ENCODE data around the gene EPHA3.

EPHA3 gene

GRCh38 chr3:89101921-89102320 lies 5.5 kb upstream of the EPHA3 start:
- Histone ChIP-seq H3K4me3 (ENCODE audit: low read depth in 1 of 2, low read length in 2 of 2) (no peak overlapping the region), H3K36me3 (ENCODE audit: insufficient read depth, low read length) (no peaks in the 10 kb centered on the region), H3K9me3 (ENCODE audit: low read length) (no peaks in the 10 kb centered on the region), H3K9ac (ENCODE audit: low read length) (no peak overlapping the region), H3K27me3 (ENCODE audit: control insufficient read depth in 1 of 2, insufficient read depth in 2 of 2, low read length in 2 of 2) (peaks cover 4 to 8% of the 10 kb centered on the region in 2 donors), H3K4me1 (ENCODE audit: insufficient read depth, low read length) (peaks cover 2% of the 10 kb centered on the region), H3K27ac (ENCODE audit: low read depth, low read length) (no peak overlapping the region)

DNA sequence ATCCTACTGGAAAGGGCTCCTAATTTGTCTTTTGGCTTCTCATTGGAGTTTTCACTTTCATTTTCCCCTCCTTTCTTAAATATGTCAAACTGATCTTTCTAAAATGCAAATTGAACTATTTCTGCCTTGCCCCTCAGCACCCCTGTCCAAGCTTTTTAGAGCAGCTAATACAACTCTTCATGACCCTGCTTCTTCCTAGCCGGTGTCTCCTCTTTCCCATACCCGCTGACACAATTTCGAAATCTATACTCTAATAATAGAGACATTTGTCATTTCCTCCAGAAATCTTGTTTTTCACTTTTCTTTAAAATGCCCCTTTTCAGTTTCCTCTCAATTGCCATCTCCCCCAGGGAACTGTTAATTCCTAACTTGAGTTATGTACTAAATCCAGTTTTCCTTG lies 2.9 kb upstream of the EPHA3 start:
- H3K4me3 ChIP-seq (ENCODE audit: low read depth in 1 of 2, low read length in 2 of 2): no peak overlapping the region
- no peaks in the 10 kb centered on the region for H3K36me3 ChIP-seq (ENCODE audit: insufficient read depth, low read length)
- H3K27me3 ChIP-seq (ENCODE audit: control insufficient read depth in 1 of 2, insufficient read depth in 2 of 2, low read length in 2 of 2): peaks cover 8 to 11% of the 10 kb centered on the region in 2 donors
- H3K27ac ChIP-seq (ENCODE audit: low read depth, low read length): no peak overlapping the region
- H3K9ac ChIP-seq (ENCODE audit: low read length): no peak overlapping the region
- no peaks in the 10 kb centered on the region for H3K9me3 ChIP-seq (ENCODE audit: low read length)
- peaks cover 4% of the 10 kb centered on the region for H3K4me1 ChIP-seq (ENCODE audit: insufficient read depth, low read length)

DNA sequence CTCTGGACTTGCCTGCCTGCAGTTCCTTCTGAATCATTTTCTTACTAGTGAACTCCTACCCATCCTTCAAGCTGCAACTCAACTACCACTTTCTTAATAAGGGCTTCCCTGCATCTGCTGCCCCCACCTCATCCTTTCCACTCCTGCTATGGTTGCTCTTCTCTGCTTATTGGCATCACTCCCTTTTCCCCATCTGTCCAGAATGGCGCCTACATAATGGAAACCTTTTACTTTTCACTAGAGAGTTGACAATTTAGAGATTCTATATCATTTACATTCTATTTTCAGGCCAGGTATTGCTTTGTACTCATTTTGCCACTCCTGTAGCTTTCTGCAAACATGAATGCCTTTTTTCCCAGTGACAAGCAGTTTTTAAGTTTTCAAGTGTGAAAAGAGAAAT lies 1.9 kb upstream of the EPHA3 start:
- Histone ChIP-seq H3K27me3 (ENCODE audit: control insufficient read depth in 1 of 2, insufficient read depth in 2 of 2, low read length in 2 of 2) (peaks cover 8 to 11% of the 10 kb centered on the region in 2 donors), H3K9me3 (ENCODE audit: low read length) (no peaks in the 10 kb centered on the region), H3K9ac (ENCODE audit: low read length) (no peak overlapping the region), H3K4me1 (ENCODE audit: insufficient read depth, low read length) (peaks cover 4% of the 10 kb centered on the region), H3K27ac (ENCODE audit: low read depth, low read length) (no peak overlapping the region), H3K4me3 (ENCODE audit: low read depth in 1 of 2, low read length in 2 of 2) (no peak overlapping the region), H3K36me3 (ENCODE audit: insufficient read depth, low read length) (no peaks in the 10 kb centered on the region)

DNA sequence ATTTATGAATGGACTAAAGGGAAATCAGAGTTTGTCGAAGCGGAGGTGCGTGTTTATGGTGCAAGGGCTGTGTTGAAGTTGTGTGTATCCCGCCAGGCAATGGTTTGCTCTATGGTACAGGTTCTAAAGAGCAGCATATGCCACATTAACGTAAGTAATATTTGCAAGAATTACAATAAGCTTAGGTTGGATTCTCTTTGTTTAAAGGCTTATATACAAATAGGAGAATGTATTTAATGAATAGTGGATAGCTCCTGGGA lies 800 bp downstream of the EPHA3 start:
- Histone ChIP-seq H3K4me1 (ENCODE audit: insufficient read depth, low read length) (peaks cover 4% of the 10 kb centered on the region), H3K9ac (ENCODE audit: low read length) (no peak overlapping the region), H3K4me3 (ENCODE audit: low read depth in 1 of 2, low read length in 2 of 2) (peak overlapping the region in 1 of 2 donors; percentile 49), H3K36me3 (ENCODE audit: insufficient read depth, low read length) (no peaks in the 10 kb centered on the region), H3K27me3 (ENCODE audit: control insufficient read depth in 1 of 2, insufficient read depth in 2 of 2, low read length in 2 of 2) (peaks cover 8 to 15% of the 10 kb centered on the region in 2 donors), H3K27ac (ENCODE audit: low read depth, low read length) (no peak overlapping the region), H3K9me3 (ENCODE audit: low read length) (no peaks in the 10 kb centered on the region)

DNA sequence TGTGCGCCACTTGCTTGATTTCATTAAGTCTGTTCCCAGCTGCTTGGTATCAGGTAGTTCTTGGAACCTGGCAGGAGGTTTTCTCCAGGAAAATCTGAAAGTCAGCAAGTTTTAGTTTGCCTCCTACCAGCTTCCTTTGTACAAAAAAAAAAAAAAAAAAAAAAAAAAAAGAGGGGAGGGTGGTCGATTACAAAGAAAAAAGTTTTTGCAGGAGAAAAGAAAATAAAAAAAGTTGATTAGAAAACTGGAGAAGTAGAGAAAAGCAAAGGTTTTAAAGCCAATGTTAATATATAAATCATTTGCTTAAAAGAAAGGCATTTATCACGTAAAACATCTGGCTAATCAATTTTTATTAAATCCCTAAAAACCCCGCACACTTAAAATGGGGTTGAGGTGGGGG lies 5.9 kb downstream of the EPHA3 start:
- Histone ChIP-seq H3K27me3 (ENCODE audit: control insufficient read depth in 1 of 2, insufficient read depth in 2 of 2, low read length in 2 of 2) (peaks cover 0 to 8% of the 10 kb centered on the region in 2 donors), H3K27ac (ENCODE audit: low read depth, low read length) (no peak overlapping the region), H3K4me3 (ENCODE audit: low read depth in 1 of 2, low read length in 2 of 2) (no peak overlapping the region), H3K9ac (ENCODE audit: low read length) (no peak overlapping the region), H3K9me3 (ENCODE audit: low read length) (no peaks in the 10 kb centered on the region), H3K36me3 (ENCODE audit: insufficient read depth, low read length) (no peaks in the 10 kb centered on the region), H3K4me1 (ENCODE audit: insufficient read depth, low read length) (no peaks in the 10 kb centered on the region)

DNA sequence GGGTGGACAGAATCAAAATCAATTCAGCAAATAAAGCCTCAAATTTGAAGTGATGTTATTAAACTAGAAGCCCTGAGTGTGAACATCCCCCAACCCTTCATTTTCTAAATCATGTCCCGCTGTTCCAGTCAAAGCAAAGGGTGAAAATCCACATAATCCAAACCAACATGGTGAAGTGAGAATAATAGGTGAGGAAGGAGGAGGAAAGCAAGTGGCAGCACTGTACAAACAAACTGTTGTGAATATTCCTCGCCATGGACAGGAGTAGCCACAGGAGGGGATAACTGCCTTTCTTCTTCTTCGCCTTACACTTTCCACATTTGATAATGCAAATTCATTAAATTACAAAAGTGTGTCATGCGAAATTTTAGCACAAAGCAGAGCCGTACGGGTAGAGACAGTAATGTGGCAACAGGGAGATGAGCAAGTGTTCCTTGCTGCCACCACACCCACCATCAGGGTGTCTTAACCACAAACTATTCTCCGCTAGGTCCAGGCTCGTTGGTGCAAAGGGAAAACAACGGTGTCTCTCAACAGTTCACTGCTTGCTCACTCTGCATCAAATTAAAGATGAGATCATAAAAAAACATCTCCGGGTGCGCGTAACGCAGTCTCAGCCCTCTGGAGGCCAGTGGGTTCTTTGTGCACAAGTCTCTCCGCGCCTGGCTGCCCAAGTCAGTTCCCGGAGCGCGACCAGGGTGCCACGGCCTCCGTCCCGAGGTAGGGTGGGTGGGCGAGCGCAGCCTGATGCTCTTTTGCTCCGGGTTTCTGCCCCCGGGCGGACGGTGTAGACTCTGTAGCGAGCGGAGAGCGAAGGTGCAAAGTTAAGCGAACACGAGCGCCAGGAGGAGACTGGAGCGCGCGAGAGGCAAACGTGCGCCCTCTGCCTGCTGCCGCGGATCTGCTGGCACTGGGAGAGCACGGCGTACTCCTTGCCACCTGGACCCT lies 6.7 kb downstream of the EPHA3 start:
- H3K4me1 ChIP-seq (ENCODE audit: insufficient read depth, low read length): no peaks in the 10 kb centered on the region
- H3K27me3 ChIP-seq (ENCODE audit: control insufficient read depth in 1 of 2, insufficient read depth in 2 of 2, low read length in 2 of 2): peaks cover 0 to 8% of the 10 kb centered on the region in 2 donors
- H3K9ac ChIP-seq (ENCODE audit: low read length): no peak overlapping the region
- no peak overlapping the region for H3K27ac ChIP-seq (ENCODE audit: low read depth, low read length)
- no peaks in the 10 kb centered on the region for H3K9me3 ChIP-seq (ENCODE audit: low read length)
- peak overlapping the region; percentile 25 to 64 for H3K4me3 ChIP-seq (ENCODE audit: low read depth in 1 of 2, low read length in 2 of 2)
- no peaks in the 10 kb centered on the region for H3K36me3 ChIP-seq (ENCODE audit: insufficient read depth, low read length)

GRCh38 chr3:89114841-89115223 lies 7.4 kb downstream of the EPHA3 start:
- Histone ChIP-seq H3K9ac (ENCODE audit: low read length) (no peak overlapping the region), H3K27ac (ENCODE audit: low read depth, low read length) (no peak overlapping the region), H3K36me3 (ENCODE audit: insufficient read depth, low read length) (no peaks in the 10 kb centered on the region), H3K27me3 (ENCODE audit: control insufficient read depth in 1 of 2, insufficient read depth in 2 of 2, low read length in 2 of 2) (peaks cover 0 to 8% of the 10 kb centered on the region in 2 donors), H3K4me3 (ENCODE audit: low read depth in 1 of 2, low read length in 2 of 2) (peak overlapping the region in 1 of 2 donors; percentile 64), H3K4me1 (ENCODE audit: insufficient read depth, low read length) (no peaks in the 10 kb centered on the region), H3K9me3 (ENCODE audit: low read length) (no peaks in the 10 kb centered on the region)

- H3K27me3 ChIP-seq (ENCODE audit: control insufficient read depth in 1 of 2, insufficient read depth in 2 of 2, low read length in 2 of 2): peaks cover 0 to 8% of the 10 kb centered on the region in 2 donors
- no peak overlapping the region for H3K4me3 ChIP-seq (ENCODE audit: low read depth in 1 of 2, low read length in 2 of 2)
- H3K9ac ChIP-seq (ENCODE audit: low read length): no peak overlapping the region
- H3K4me1 ChIP-seq (ENCODE audit: insufficient read depth, low read length): no peaks in the 10 kb centered on the region
- H3K9me3 ChIP-seq (ENCODE audit: low read length): no peaks in the 10 kb centered on the region
- no peaks in the 10 kb centered on the region for H3K36me3 ChIP-seq (ENCODE audit: insufficient read depth, low read length)
- H3K27ac ChIP-seq (ENCODE audit: low read depth, low read length): no peak overlapping the region
Measured at GRCh38 chr3:89116476-89116875, 9.1 kb downstream of the EPHA3 start.

- no peaks in the 10 kb centered on the region for H3K9me3 ChIP-seq (ENCODE audit: low read length)
- no peaks in the 10 kb centered on the region for H3K36me3 ChIP-seq (ENCODE audit: insufficient read depth, low read length)
- H3K9ac ChIP-seq (ENCODE audit: low read length): no peak overlapping the region
- no peaks in the 10 kb centered on the region for H3K27me3 ChIP-seq (ENCODE audit: control insufficient read depth in 1 of 2, insufficient read depth in 2 of 2, low read length in 2 of 2)
- no peak overlapping the region for H3K4me3 ChIP-seq (ENCODE audit: low read depth in 1 of 2, low read length in 2 of 2)
- H3K4me1 ChIP-seq (ENCODE audit: insufficient read depth, low read length): no peaks in the 10 kb centered on the region
- H3K27ac ChIP-seq (ENCODE audit: low read depth, low read length): no peak overlapping the region
Measured at GRCh38 chr3:89138048-89138447, 30.6 kb downstream of the EPHA3 start.

DNA sequence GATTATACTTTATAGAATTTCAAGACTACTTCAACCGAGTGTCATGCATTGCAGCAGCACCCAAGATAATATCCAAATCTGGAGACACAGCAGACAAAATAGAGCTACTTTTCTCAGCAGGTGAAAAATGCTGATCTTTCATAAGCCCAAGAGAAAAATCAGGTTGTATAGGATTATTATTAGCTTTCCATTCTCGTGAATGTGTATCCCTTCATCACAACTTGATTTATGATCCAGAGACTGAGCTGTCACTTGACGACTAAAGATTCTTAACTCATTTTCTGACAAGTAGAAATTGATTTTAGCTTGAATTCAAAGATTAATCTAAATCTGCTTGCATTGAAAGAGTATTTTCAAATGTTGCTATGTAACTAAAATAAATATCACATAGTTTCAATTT lies 32.4 kb downstream of the EPHA3 start:
- Histone ChIP-seq H3K9ac (ENCODE audit: low read length) (no peak overlapping the region), H3K4me1 (ENCODE audit: insufficient read depth, low read length) (no peaks in the 10 kb centered on the region), H3K36me3 (ENCODE audit: insufficient read depth, low read length) (no peaks in the 10 kb centered on the region)

GRCh38 chr3:89144080-89144479 lies 36.7 kb downstream of the EPHA3 start:
- no peaks in the 10 kb centered on the region for H3K36me3 ChIP-seq (ENCODE audit: insufficient read depth, low read length)
- no peaks in the 10 kb centered on the region for H3K27me3 ChIP-seq (ENCODE audit: control insufficient read depth in 1 of 2, insufficient read depth in 2 of 2, low read length in 2 of 2)
- no peak overlapping the region for H3K9ac ChIP-seq (ENCODE audit: low read length)
- H3K27ac ChIP-seq (ENCODE audit: low read depth, low read length): no peak overlapping the region
- H3K4me3 ChIP-seq (ENCODE audit: low read depth in 1 of 2, low read length in 2 of 2): no peak overlapping the region
- no peaks in the 10 kb centered on the region for H3K4me1 ChIP-seq (ENCODE audit: insufficient read depth, low read length)
- H3K9me3 ChIP-seq (ENCODE audit: low read length): no peaks in the 10 kb centered on the region

More for the DNA sequence above, 32.4 kb downstream of the EPHA3 start:
- H3K4me3 ChIP-seq (ENCODE audit: low read depth in 1 of 2, low read length in 2 of 2): no peak overlapping the region
- H3K27me3 ChIP-seq (ENCODE audit: control insufficient read depth in 1 of 2, insufficient read depth in 2 of 2, low read length in 2 of 2): no peaks in the 10 kb centered on the region
- no peak overlapping the region for H3K27ac ChIP-seq (ENCODE audit: low read depth, low read length)
- H3K9me3 ChIP-seq (ENCODE audit: low read length): no peaks in the 10 kb centered on the region

DNA sequence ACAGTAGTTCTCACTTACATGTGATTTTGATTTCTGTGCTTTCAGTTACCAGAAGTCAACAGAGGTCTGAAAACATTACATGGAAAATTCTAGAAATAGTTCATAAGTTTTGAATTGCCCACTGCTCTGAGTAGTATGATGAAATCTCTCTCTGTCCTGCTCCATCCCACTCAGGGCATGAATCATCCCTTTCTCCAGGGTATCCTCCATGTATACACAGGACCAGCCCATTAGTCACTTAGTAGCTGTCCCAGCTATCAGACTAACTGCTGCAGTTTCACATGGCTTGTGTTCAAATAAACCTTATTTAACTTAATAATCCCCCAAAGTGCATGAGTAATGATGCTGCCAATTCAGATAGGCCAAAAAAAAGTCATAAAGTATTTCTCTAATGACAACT lies 38.6 kb downstream of the EPHA3 start:
- Histone ChIP-seq H3K27me3 (ENCODE audit: control insufficient read depth in 1 of 2, insufficient read depth in 2 of 2, low read length in 2 of 2) (no peaks in the 10 kb centered on the region), H3K4me1 (ENCODE audit: insufficient read depth, low read length) (no peaks in the 10 kb centered on the region), H3K27ac (ENCODE audit: low read depth, low read length) (no peak overlapping the region), H3K36me3 (ENCODE audit: insufficient read depth, low read length) (no peaks in the 10 kb centered on the region), H3K9ac (ENCODE audit: low read length) (no peak overlapping the region), H3K4me3 (ENCODE audit: low read depth in 1 of 2, low read length in 2 of 2) (no peak overlapping the region), H3K9me3 (ENCODE audit: low read length) (no peaks in the 10 kb centered on the region)

Data from muscle layer of colon (tissue), 2 donors.